K562 (cell line): ENCODE results near the gene KASH5. TPM values are rescaled to one million over a fixed set of nuclear protein-coding genes. Genes with fewer than 3 reads are reported as not detected.
A peak's percentile ranks its signal among the peaks of the same experiment; 100 is the strongest.

Experiments used
- ARHGAP35 ChIP-seq: fragments of 450-650 bp; IDR thresholded peaks from 2 replicates; pipeline ENCODE4 v1.6.1; 2018; ENCODE audit not compliant: partially characterized antibody
- ATF1 ChIP-seq, 2 experiments: fragments of 450-650 bp in 1 of 2; IDR thresholded peaks; 2 replicates each; pipeline ENCODE4 v1.6.1; 2016; ENCODE audit warnings: missing compliant biosample characterization in 1 of 2, missing genetic modification characterization in 1 of 2
- ATF7 ChIP-seq: fragments of 450-650 bp; IDR thresholded peaks from 2 replicates; pipeline ENCODE4 v1.7.1; 2014; ENCODE audit warnings: mild to moderate bottlenecking, moderate library complexity
- C11orf30 ChIP-seq: fragments of 450-650 bp; IDR thresholded peaks from 2 replicates; pipeline ENCODE4 v1.6.1; 2016; ENCODE audit warnings: low read depth, mild to moderate bottlenecking
- EHMT2 ChIP-seq: fragments of 450-650 bp; IDR thresholded peaks from 2 replicates; pipeline ENCODE4 v1.6.1; 2018; ENCODE audit warnings: antibody characterized with exemption
- HSF4 ChIP-seq: fragments of 250-450 bp; sonication (Bioruptor Pico); IDR thresholded peaks from 2 replicates; pipeline ENCODE4 v2.1.2; 2022; ENCODE audit warnings: mild to moderate bottlenecking, moderate library complexity, borderline replicate concordance
- L3MBTL2 ChIP-seq: fragments of 450-650 bp; IDR thresholded peaks from 2 replicates; pipeline ENCODE4 v1.6.1; 2016; ENCODE audit warnings: mild to moderate bottlenecking, moderate library complexity
- MEIS2 ChIP-seq: fragments of 450-650 bp; IDR thresholded peaks from 2 replicates; pipeline ENCODE4 v1.6.1; 2014; ENCODE audit warnings: mild to moderate bottlenecking; ENCODE audit not compliant: partially characterized antibody
- NBN ChIP-seq: fragments of 450-650 bp; IDR thresholded peaks from 2 replicates; pipeline ENCODE4 v1.6.1; 2016; ENCODE audit warnings: low read depth, mild to moderate bottlenecking
- NFE2 ChIP-seq: IDR thresholded peaks from 2 replicates; pipeline ENCODE4 v1.6.1; 2014; ENCODE audit warnings: antibody characterized with exemption, low read depth
- POLR2AphosphoS2 ChIP-seq: IDR thresholded peaks from 2 replicates; pipeline ENCODE4 v1.6.1; 2012; ENCODE audit warnings: low read length, improper control_type of control experiment
- PURB ChIP-seq: sonication (generic); formaldehyde crosslinking; IDR thresholded peaks from 2 replicates; pipeline ENCODE4 v1.9.0; 2021; ENCODE audit warnings: low read depth, mild to moderate bottlenecking, missing genetic modification reagents
- SAFB ChIP-seq: fragments of 200-400 bp; formaldehyde crosslinking; IDR thresholded peaks from 2 replicates; pipeline ENCODE4 v1.6.1; 2017; ENCODE audit warnings: low read depth, low read length, borderline replicate concordance
- ZNF75A ChIP-seq: fragments of 450-650 bp; formaldehyde crosslinking; IDR thresholded peaks from 2 replicates; pipeline ENCODE4 v1.4.0; 2020; ENCODE audit warnings: mild to moderate bottlenecking
- polyA plus RNA-seq, 8 experiments: library from polyadenylated mRNA; depleted of rRNA in 4 of 8; stranded (reverse) in 5 of 8; unstranded in 3 of 8; fragments of >200 nt; fragmentation: Nextera tagmentation in 2 of 8; fragmentation: Illumina TruSeq in 1 of 8; extraction: Ambion mirVana in 2 of 8; extraction: Trizol in 1 of 8; gene quantifications; 2 replicates each; pipeline versions ENCODE4 v1.2.1 to v1.2.3, GENCODE V29; 2011 to 2014; ENCODE audit warnings: inconsistent platforms in 1 of 8, missing spikeins in 1 of 8
- total RNA-seq, 7 experiments: library from RNA; depleted of rRNA in 6 of 7; stranded (reverse); fragments of >200 nt in 6 of 7; fragmentation: Illumina TruSeq in 2 of 7; extraction: Trizol in 2 of 7; gene quantifications; 2 replicates each; pipeline versions ENCODE4 v1.2.1 to v1.2.3, GENCODE V29; 2011 to 2021; ENCODE audit warnings: low replicate concordance in 1 of 7
- TF ChIP-seq, protein P1 (sequence below): IDR thresholded peaks from 3 replicates; pipeline ENCODE4 v1.6.1; 2011; ENCODE audit warnings: borderline replicate concordance, mild to moderate bottlenecking; ENCODE audit not compliant: insufficient read length, insufficient read depth
- TF ChIP-seq, protein P2 (sequence below), 2 experiments: fragments of 250-450 bp in 1 of 2; fragments of 450-650 bp in 1 of 2; sonication (Bioruptor Pico) in 1 of 2; IDR thresholded peaks; 2 replicates each; pipeline versions ENCODE4 v1.6.1 to v1.8.0; 2016 to 2021; ENCODE audit warnings: mild to moderate bottlenecking in 2 of 2, moderate library complexity in 2 of 2, missing compliant biosample characterization in 1 of 2, missing genetic modification characterization in 1 of 2
- TF ChIP-seq, protein P3 (sequence below): fragments of 250-450 bp; sonication (Bioruptor Pico); IDR thresholded peaks from 2 replicates; pipeline ENCODE4 v1.5.1; 2021; ENCODE audit warnings: mild to moderate bottlenecking

KASH5 gene
- total and polyA plus RNA-seq, 9 of the 15 experiments (the other 6 are each of a cell fraction or from before 2014, with no cell fraction given): 0.07 to 0.84 (median 0.34) TPM; not detected in 1

DNA sequence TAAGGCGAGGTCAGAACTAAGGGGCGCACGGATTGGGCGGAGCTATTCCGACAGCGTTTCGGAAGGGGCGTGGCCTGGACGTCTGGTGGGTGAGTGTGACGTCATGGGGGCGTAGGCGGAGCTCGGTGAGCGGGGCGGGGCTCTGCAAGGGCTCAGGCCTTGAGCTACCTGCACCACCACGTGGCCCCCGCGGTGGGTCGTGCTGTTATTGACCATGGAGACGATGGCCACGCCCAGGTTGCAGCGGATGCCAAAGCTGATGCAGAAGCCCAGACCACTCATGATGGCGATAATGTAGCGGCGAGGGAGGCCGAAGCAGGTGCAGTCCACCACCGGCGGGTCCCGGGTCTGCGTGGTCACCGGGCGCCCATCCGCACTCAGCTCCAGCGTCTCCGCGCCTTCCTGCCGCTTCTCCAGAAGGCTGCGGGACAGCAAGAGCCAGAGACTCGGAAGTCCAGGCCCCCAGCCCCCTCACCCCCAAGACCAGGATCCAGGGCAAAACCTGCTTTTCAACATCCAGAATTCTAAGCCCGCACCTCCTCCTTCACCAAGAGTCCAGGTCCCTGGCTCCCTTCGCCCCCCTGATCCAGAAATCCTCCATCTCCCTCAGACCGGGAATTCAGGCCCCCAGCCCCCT lies 48.5 kb downstream of the KASH5 start (continued):
- peak; percentile 91 for TF ChIP-seq NBN
- TF ChIP-seq EHMT2: no peak
- TF ChIP-seq ZNF75A: no peak
- no peak for TF ChIP-seq ARHGAP35
- peak; percentile 64; the same call in 1 of the 2 replicates for TF ChIP-seq ATF1 (CRISPR knock-in tag; IDR thresholded peaks at IDR 0.05)
- peak; percentile 97 for TF ChIP-seq ATF1 (tag; IDR thresholded peaks at IDR 0.05)
- no peak for TF ChIP-seq MEIS2
- TF ChIP-seq PURB (CRISPR knock-in tag): no peak
- TF ChIP-seq L3MBTL2: peak; percentile 83; the same call in 1 of the 2 replicates
- no peak for TF ChIP-seq HSF4
- TF ChIP-seq C11orf30: no peak
- TF ChIP-seq SAFB: no peak
- no peak for TF ChIP-seq POLR2AphosphoS2
- TF ChIP-seq ATF7: peak; percentile 98
- TF ChIP-seq, protein P1, sequence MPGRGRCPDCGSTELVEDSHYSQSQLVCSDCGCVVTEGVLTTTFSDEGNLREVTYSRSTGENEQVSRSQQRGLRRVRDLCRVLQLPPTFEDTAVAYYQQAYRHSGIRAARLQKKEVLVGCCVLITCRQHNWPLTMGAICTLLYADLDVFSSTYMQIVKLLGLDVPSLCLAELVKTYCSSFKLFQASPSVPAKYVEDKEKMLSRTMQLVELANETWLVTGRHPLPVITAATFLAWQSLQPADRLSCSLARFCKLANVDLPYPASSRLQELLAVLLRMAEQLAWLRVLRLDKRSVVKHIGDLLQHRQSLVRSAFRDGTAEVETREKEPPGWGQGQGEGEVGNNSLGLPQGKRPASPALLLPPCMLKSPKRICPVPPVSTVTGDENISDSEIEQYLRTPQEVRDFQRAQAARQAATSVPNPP: no peak
- TF ChIP-seq, protein P2, sequence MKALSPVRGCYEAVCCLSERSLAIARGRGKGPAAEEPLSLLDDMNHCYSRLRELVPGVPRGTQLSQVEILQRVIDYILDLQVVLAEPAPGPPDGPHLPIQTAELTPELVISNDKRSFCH (CRISPR knock-in tag; IDR thresholded peaks at IDR 0.05): no peak
- TF ChIP-seq, protein P2 (tag; IDR thresholded peaks at IDR 0.05): no peak
- no peak for TF ChIP-seq NFE2
- TF ChIP-seq, protein P3, sequence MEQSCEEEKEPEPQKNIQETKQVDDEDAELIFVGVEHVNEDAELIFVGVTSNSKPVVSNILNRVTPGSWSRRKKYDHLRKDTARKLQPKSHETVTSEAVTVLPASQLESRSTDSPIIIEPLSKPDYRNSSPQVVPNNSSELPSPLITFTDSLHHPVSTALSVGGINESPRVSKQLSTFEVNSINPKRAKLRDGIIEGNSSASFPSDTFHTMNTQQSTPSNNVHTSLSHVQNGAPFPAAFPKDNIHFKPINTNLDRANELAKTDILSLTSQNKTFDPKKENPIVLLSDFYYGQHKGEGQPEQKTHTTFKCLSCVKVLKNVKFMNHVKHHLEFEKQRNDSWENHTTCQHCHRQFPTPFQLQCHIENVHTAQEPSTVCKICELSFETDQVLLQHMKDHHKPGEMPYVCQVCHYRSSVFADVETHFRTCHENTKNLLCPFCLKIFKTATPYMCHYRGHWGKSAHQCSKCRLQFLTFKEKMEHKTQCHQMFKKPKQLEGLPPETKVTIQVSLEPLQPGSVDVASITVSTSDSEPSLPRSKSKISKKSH: no peak
- TF ChIP-seq, all 486 proteins: peak for 41
